Mesenchymal stem cell (in vitro differentiated cells and primary cell): ENCODE measurements around the gene PERCC1.

Experiments used
- DNase-seq: peaks from one replicate; pipeline ENCODE4 v3.0.0-alpha.2; 2013
- H2AFZ ChIP-seq: one replicate; pipeline ENCODE4 v1.6.1; 2013; ENCODE audit warnings: low read depth, mild to moderate bottlenecking, control low read depth, inconsistent platforms, low read length, moderate library complexity
- H2AK5ac ChIP-seq: 2 replicates; pipeline ENCODE4 v1.6.1; 2013; ENCODE audit warnings: low read length, moderate library complexity, mild to moderate bottlenecking, inconsistent platforms; ENCODE audit not compliant: severe bottlenecking
- H2BK120ac ChIP-seq: one replicate; pipeline ENCODE4 v1.6.1; 2013; ENCODE audit warnings: low read depth, mild to moderate bottlenecking, inconsistent platforms, low read length, moderate library complexity
- H2BK12ac ChIP-seq, 2 experiments: one replicate each; pipeline ENCODE4 v1.6.1; 2013; ENCODE audit warnings: inconsistent platforms in 2 of 2, low read length in 2 of 2, mild to moderate bottlenecking in 2 of 2, moderate library complexity in 2 of 2, control low read depth in 1 of 2
- H2BK15ac ChIP-seq: one replicate; pipeline ENCODE4 v1.6.1; 2013; ENCODE audit warnings: mild to moderate bottlenecking, low read depth, inconsistent platforms; ENCODE audit not compliant: poor library complexity, severe bottlenecking
- H2BK5ac ChIP-seq: 2 replicates; pipeline ENCODE4 v1.6.1; 2013; ENCODE audit warnings: low read depth, mild to moderate bottlenecking, low read length, control low read depth, inconsistent platforms; ENCODE audit not compliant: poor library complexity, severe bottlenecking
- H3K14ac ChIP-seq, 2 experiments: one replicate each; pipeline ENCODE4 v1.6.1; 2013; ENCODE audit warnings: inconsistent platforms in 2 of 2, low read length in 2 of 2, control low read depth in 1 of 2, mild to moderate bottlenecking in 1 of 2, moderate library complexity in 1 of 2
- H3K18ac ChIP-seq, 2 experiments: one replicate each; pipeline ENCODE4 v1.6.1; 2013; ENCODE audit warnings: inconsistent platforms in 2 of 2, low read length in 2 of 2, control low read depth in 1 of 2, low read depth in 1 of 2, mild to moderate bottlenecking in 1 of 2
- H3K23ac ChIP-seq, 2 experiments: one replicate each; pipeline ENCODE4 v1.6.1; 2013; ENCODE audit warnings: inconsistent platforms in 2 of 2, low read length in 2 of 2, mild to moderate bottlenecking in 2 of 2, moderate library complexity in 2 of 2, control low read depth in 1 of 2
- H3K27ac ChIP-seq: 2 replicates; pipeline ENCODE4 v1.5.1; 2013; ENCODE audit warnings: mild to moderate bottlenecking, moderate library complexity, low read length, control low read depth, inconsistent platforms; ENCODE audit not compliant: poor library complexity, severe bottlenecking
- H3K27me3 ChIP-seq, 2 experiments: 2 replicates each; pipeline versions ENCODE4 v1.6.1 to v1.7.0; 2013; ENCODE audit warnings: low read length in 2 of 2, mild to moderate bottlenecking in 2 of 2, moderate library complexity in 2 of 2, control low read depth in 1 of 2, inconsistent platforms in 1 of 2; ENCODE audit not compliant: control insufficient read depth in 1 of 2, insufficient read depth in 1 of 2
- H3K36me3 ChIP-seq, 2 experiments: 2 replicates each; pipeline versions ENCODE4 v1.6.1 to v1.7.0; 2013; ENCODE audit warnings: low read length in 2 of 2, control low read depth in 1 of 2, inconsistent platforms in 1 of 2, low read depth in 1 of 2, mild to moderate bottlenecking in 1 of 2; ENCODE audit not compliant: insufficient read depth in 2 of 2, control insufficient read depth in 1 of 2
- H3K4ac ChIP-seq, 2 experiments: one replicate each; pipeline ENCODE4 v1.6.1; 2013; ENCODE audit warnings: inconsistent platforms in 2 of 2, low read length in 2 of 2, mild to moderate bottlenecking in 2 of 2, moderate library complexity in 2 of 2, control low read depth in 1 of 2, low read depth in 1 of 2
- H3K4me1 ChIP-seq: 2 replicates; pipeline ENCODE4 v1.6.1; 2013; ENCODE audit warnings: low read depth, low read length, control low read depth; ENCODE audit not compliant: control insufficient read depth, insufficient read depth
- H3K4me2 ChIP-seq: 2 replicates; pipeline ENCODE4 v1.6.1; 2013; ENCODE audit warnings: low read length, mild to moderate bottlenecking, inconsistent platforms; ENCODE audit not compliant: poor library complexity, severe bottlenecking
- H3K4me3 ChIP-seq, 2 experiments: 2 replicates each; pipeline versions ENCODE4 v1.5.1 to v1.7.0; 2013; ENCODE audit warnings: low read length in 2 of 2, mild to moderate bottlenecking in 2 of 2, control low read depth in 1 of 2, low read depth in 1 of 2; ENCODE audit not compliant: insufficient read depth in 1 of 2
- H3K79me1 ChIP-seq: replicated peaks from 2 replicates; pipeline ENCODE4 v1.6.1; 2013; ENCODE audit warnings: mild to moderate bottlenecking, control low read depth, low read length, inconsistent platforms; ENCODE audit not compliant: poor library complexity, severe bottlenecking
- H3K9ac ChIP-seq: 2 replicates; pipeline ENCODE4 v1.7.0; 2013; ENCODE audit warnings: mild to moderate bottlenecking, low read length, moderate library complexity
- H3K9me3 ChIP-seq: 2 replicates; pipeline ENCODE4 v1.7.0; 2013; ENCODE audit warnings: mild to moderate bottlenecking, low read length; ENCODE audit not compliant: control insufficient read depth
- H4K8ac ChIP-seq: one replicate; pipeline ENCODE4 v1.6.1; 2013; ENCODE audit warnings: inconsistent platforms, mild to moderate bottlenecking, low read length, moderate library complexity
- H4K91ac ChIP-seq: one replicate; pipeline ENCODE4 v1.6.1; 2013; ENCODE audit warnings: mild to moderate bottlenecking, low read length, inconsistent platforms
- WGBS: methylation state at CpG from one replicate; pipeline ENCODE4 v1.1.7; 2013; ENCODE audit warnings: mixed read lengths; 5-methylcytosine and 5-hydroxymethylcytosine counted together

The PERCC1 gene

GRCh38 chr16:1433263-1433560, 2.3 kb downstream of the PERCC1 start:
- H3K79me1 ChIP-seq = no peaks in the 10 kb centered on the region
- H2BK5ac ChIP-seq = no peak overlapping the region
- peaks cover 5% of the 10 kb centered on the region for H3K4me1 ChIP-seq
- no peak overlapping the region for H3K23ac ChIP-seq
- H4K8ac ChIP-seq = no peak overlapping the region
- no peak overlapping the region for H3K9ac ChIP-seq
- H3K27ac ChIP-seq = no peak overlapping the region
- DNase-seq = no peak
- H3K14ac ChIP-seq = no peak overlapping the region
- H3K36me3 ChIP-seq = peaks cover 0 to 5% of the 10 kb centered on the region in 2 experiments
- no peaks in the 10 kb centered on the region for H3K9me3 ChIP-seq
- no peak overlapping the region for H2AK5ac ChIP-seq
- peaks cover 9 to 38% of the 10 kb centered on the region in 2 experiments for H3K27me3 ChIP-seq
- no peak overlapping the region for H3K4me2 ChIP-seq
- no peak overlapping the region for H3K4ac ChIP-seq
- 95% methylated on average over 12 of the region's 14 CpGs for WGBS
- H3K4me3 ChIP-seq = no peak overlapping the region
- no peak overlapping the region for H2BK120ac ChIP-seq
- H3K18ac ChIP-seq = no peak overlapping the region
- no peak overlapping the region for H2AFZ ChIP-seq
- H2BK15ac ChIP-seq = no peak overlapping the region
- H2BK12ac ChIP-seq = no peak overlapping the region
- no peak overlapping the region for H4K91ac ChIP-seq

- 86% methylated on average over 22 of the region's 22 CpGs for WGBS
- Histone ChIP-seq H3K27ac (no peak overlapping the region), H2BK5ac (no peak overlapping the region), H2BK12ac (no peak overlapping the region), H3K9ac (no peak overlapping the region), H3K23ac (no peak overlapping the region), H2BK120ac (no peak overlapping the region), H3K14ac (no peak overlapping the region), H3K9me3 (no peaks in the 10 kb centered on the region), H3K27me3 (peaks cover 9 to 38% of the 10 kb centered on the region in 2 experiments), H3K4me1 (peaks cover 10% of the 10 kb centered on the region), H4K91ac (no peak overlapping the region), H4K8ac (no peak overlapping the region), H3K4me2 (no peak overlapping the region), H3K4me3 (no peak overlapping the region), H2AFZ (no peak overlapping the region), H3K36me3 (peaks cover 0 to 5% of the 10 kb centered on the region in 2 experiments), H2BK15ac (no peak overlapping the region), H2AK5ac (no peak overlapping the region), H3K79me1 (no peaks in the 10 kb centered on the region), H3K4ac (no peak overlapping the region), H3K18ac (no peak overlapping the region)
- DNase-seq = no peak
Observed at GRCh38 chr16:1433756-1434155, 2.9 kb downstream of the PERCC1 start.

GRCh38 chr16:1434644-1435592, 4.0 kb downstream of the PERCC1 start:
- Histone ChIP-seq H3K4me2 (no peak overlapping the region), H3K14ac (no peak overlapping the region), H3K9me3 (no peaks in the 10 kb centered on the region), H2BK120ac (no peak overlapping the region), H3K9ac (no peak overlapping the region), H2AFZ (no peak overlapping the region), H3K27ac (no peak overlapping the region), H3K79me1 (no peaks in the 10 kb centered on the region), H3K36me3 (peaks cover 0 to 5% of the 10 kb centered on the region in 2 experiments), H2BK12ac (no peak overlapping the region), H4K8ac (no peak overlapping the region), H3K4me1 (peaks cover 12% of the 10 kb centered on the region), H2BK5ac (no peak overlapping the region), H3K18ac (no peak overlapping the region), H3K23ac (no peak overlapping the region), H4K91ac (no peak overlapping the region), H3K4me3 (no peak overlapping the region), H2BK15ac (no peak overlapping the region), H3K4ac (no peak overlapping the region), H3K27me3 (peaks cover 9 to 27% of the 10 kb centered on the region in 2 experiments), H2AK5ac (no peak overlapping the region)
- DNase-seq = no peak
- WGBS = 94% methylated on average over 40 of the region's 40 CpGs

DNA sequence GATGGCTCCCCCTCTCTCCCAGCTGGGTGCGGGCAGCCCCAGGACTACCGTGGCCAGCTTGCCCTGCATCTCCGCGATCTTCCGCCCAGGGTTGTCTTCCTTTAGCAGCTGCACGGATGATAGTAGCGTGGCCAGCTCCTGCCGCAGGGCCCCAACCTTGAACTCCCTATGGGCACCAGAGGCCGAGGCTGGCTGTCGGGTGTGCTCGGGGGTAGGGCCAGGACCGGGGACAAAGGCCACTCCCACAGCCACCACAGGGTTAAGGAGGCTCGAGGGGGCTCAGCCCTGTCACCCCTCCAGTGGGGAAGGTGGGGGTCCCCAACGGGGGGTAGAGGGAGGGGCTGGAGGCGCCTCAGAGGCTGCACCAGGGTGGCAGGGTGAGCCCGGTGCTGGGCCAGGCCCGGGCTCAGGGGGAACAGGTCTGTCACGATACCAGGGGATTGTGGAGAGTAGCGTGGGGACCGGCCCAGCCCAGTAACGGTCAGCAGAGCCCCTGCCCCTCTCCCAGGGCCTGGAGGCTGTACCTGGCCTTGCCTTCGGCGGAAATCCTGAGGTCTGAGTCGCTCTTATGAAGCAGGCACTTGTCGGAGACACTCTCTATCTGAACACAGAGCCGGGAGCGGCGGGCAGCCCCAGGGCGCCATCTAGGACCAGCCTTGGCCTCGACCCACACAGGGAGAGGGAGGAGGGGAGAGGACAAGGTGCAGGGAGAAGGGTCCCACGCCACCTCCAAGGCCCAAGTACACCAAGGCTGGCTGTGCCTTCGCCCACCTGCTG, 5.2 kb downstream of the PERCC1 start:
- H4K91ac ChIP-seq = peak overlapping the region; percentile 35
- no peak overlapping the region for H3K27ac ChIP-seq
- H3K9ac ChIP-seq = no peak overlapping the region
- no peak overlapping the region for H3K14ac ChIP-seq
- H3K23ac ChIP-seq = no peak overlapping the region
- no peak overlapping the region for H3K4me2 ChIP-seq
- peak overlapping the region; percentile 41 for H4K8ac ChIP-seq
- H2BK5ac ChIP-seq = no peak overlapping the region
- no peak overlapping the region for H3K18ac ChIP-seq
- no peak overlapping the region for H3K4me3 ChIP-seq
- H2BK12ac ChIP-seq = no peak overlapping the region
- no peaks in the 10 kb centered on the region for H3K9me3 ChIP-seq
- peaks cover 9 to 16% of the 10 kb centered on the region in 2 experiments for H3K27me3 ChIP-seq
- H2BK120ac ChIP-seq = no peak overlapping the region
- DNase-seq = no peak
- H3K36me3 ChIP-seq = peaks cover 0 to 5% of the 10 kb centered on the region in 2 experiments
- H2BK15ac ChIP-seq = no peak overlapping the region
- H3K4ac ChIP-seq = no peak overlapping the region
- H2AFZ ChIP-seq = no peak overlapping the region
- WGBS = 84% methylated on average over 31 of the region's 32 CpGs
- H3K79me1 ChIP-seq = no peaks in the 10 kb centered on the region
- H3K4me1 ChIP-seq = peaks cover 13% of the 10 kb centered on the region
- no peak overlapping the region for H2AK5ac ChIP-seq
